K562 (cell line): ENCODE data around the gene SLC16A10.

Experiments
- CREM ChIP-seq: IDR thresholded peaks from 2 replicates; pipeline ENCODE4 v1.6.1; 2014; ENCODE audit warnings: antibody characterized with exemption, low read depth
- E2F6 ChIP-seq, 2 experiments: IDR thresholded peaks; 2 replicates each; pipeline ENCODE4 v1.6.1; 2011; ENCODE audit warnings: borderline replicate concordance in 1 of 2, control low read depth in 1 of 2, low read depth in 1 of 2, low read length in 1 of 2, mild to moderate bottlenecking in 1 of 2, mixed read lengths in 1 of 2, moderate library complexity in 1 of 2; ENCODE audit not compliant: insufficient read depth in 1 of 2, insufficient read length in 1 of 2, poor library complexity in 1 of 2, severe bottlenecking in 1 of 2; ENCODE audit errors: extremely low read depth in 1 of 2
- ELF4 ChIP-seq: fragments of 450-650 bp; formaldehyde crosslinking; IDR thresholded peaks from 2 replicates; pipeline ENCODE4 v1.4.0; 2022; ENCODE audit warnings: missing genetic modification characterization
- HNRNPL ChIP-seq: fragments of 200-400 bp; formaldehyde crosslinking; IDR thresholded peaks from 2 replicates; pipeline ENCODE4 v1.6.1; 2017; ENCODE audit warnings: low read depth, mild to moderate bottlenecking, low read length
- NRF1 ChIP-seq, 2 experiments: fragments of 450-650 bp; IDR thresholded peaks in 1 of 2; conservative IDR thresholded peaks in 1 of 2; 2 replicates each; pipeline ENCODE4 v1.6.1; 2014; ENCODE audit warnings: mild to moderate bottlenecking in 2 of 2
- PRDM10 ChIP-seq: fragments of 450-650 bp; IDR thresholded peaks from 2 replicates; pipeline ENCODE4 v1.6.1; 2018; ENCODE audit not compliant: partially characterized antibody
- THAP7 ChIP-seq: fragments of 250-450 bp; sonication (Bioruptor Pico); IDR thresholded peaks from 2 replicates; pipeline ENCODE4 v1.5.0; 2021
- TF ChIP-seq, protein P1 (sequence below): fragments of 450-650 bp; formaldehyde crosslinking; IDR thresholded peaks from 2 replicates; pipeline ENCODE4 v1.4.0; 2020; ENCODE audit warnings: mild to moderate bottlenecking, moderate library complexity

DNA sequence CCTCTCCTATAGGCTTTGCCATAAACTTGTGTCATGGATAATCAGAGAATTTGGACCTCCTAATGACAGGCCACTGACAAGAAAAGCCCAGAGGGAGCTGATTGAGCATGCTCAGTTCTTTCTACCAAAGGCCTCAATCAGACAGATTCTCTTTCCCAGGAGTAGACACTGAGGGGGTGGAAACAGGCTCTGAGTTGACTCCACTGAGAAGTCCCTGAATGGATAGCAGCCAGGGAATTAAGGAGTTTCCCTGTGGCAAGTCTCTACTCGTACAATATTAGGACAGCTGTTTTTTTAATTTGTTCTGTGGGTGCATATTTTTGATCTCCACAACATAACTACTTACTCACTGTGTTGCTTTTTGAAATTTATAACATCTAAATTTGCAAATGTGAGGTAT, 63.3 kb downstream of the SLC16A10 start:
- TF ChIP-seq, protein P1, sequence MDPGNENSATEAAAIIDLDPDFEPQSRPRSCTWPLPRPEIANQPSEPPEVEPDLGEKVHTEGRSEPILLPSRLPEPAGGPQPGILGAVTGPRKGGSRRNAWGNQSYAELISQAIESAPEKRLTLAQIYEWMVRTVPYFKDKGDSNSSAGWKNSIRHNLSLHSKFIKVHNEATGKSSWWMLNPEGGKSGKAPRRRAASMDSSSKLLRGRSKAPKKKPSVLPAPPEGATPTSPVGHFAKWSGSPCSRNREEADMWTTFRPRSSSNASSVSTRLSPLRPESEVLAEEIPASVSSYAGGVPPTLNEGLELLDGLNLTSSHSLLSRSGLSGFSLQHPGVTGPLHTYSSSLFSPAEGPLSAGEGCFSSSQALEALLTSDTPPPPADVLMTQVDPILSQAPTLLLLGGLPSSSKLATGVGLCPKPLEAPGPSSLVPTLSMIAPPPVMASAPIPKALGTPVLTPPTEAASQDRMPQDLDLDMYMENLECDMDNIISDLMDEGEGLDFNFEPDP (CRISPR knock-in tag): no peak
- TF ChIP-seq ELF4 (CRISPR knock-in tag): no peak
- no peak for TF ChIP-seq PRDM10
- no peak for TF ChIP-seq NRF1 (conservative IDR thresholded peaks at IDR 0.05 in 1 of 2, IDR thresholded peaks at IDR 0.05 in 1 of 2)
- TF ChIP-seq HNRNPL: no peak
- no peak for TF ChIP-seq E2F6 (IDR thresholded peaks at IDR 0.05; ENCODE audit: borderline replicate concordance in 1 of 2, extremely low read depth in 1 of 2, insufficient read depth in 1 of 2, insufficient read length in 1 of 2, low read depth in 1 of 2, low read length in 1 of 2, poor library complexity in 1 of 2, severe bottlenecking in 1 of 2)
- TF ChIP-seq CREM: no peak
- TF ChIP-seq THAP7 (CRISPR knock-in tag): no peak
